ENCODE measurements around the gene ANGPT4.

The ANGPT4 gene

DNA sequence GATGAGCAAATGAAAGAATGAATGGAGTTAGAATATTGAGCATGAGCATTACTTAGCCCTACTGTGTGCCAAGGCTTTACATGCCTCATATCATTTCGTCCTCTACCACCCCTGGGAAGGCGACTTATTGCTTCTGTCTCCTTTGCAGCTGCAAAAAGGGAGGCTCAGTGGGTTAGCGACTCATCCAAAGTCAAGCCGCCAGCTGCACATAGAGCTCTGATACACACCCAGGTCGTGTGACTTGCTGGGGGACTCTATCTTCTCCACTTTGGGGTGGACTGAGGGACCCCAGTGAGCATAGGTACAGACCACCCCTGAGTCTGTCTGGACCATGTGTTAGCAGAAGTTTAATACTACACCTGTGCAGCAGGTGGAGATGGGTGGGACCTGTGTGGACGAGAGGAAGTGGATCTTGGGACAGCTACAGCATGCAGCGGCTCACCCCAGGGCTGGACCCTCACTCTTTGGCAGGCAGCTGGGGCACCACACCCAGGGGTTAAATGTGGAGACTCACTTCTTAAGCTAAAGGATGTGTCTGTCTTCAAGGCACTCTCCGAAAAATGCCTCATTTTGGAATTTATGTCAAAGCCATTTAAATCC lies 36.2 kb upstream of the ANGPT4 start:
- DNase-seq (ENCODE audit: low read depth), result no peak
- no peak overlapping the region for H3K4me3 ChIP-seq (ENCODE audit: control insufficient read depth, low read depth, low read length)
- TF ChIP-seq, protein P1, sequence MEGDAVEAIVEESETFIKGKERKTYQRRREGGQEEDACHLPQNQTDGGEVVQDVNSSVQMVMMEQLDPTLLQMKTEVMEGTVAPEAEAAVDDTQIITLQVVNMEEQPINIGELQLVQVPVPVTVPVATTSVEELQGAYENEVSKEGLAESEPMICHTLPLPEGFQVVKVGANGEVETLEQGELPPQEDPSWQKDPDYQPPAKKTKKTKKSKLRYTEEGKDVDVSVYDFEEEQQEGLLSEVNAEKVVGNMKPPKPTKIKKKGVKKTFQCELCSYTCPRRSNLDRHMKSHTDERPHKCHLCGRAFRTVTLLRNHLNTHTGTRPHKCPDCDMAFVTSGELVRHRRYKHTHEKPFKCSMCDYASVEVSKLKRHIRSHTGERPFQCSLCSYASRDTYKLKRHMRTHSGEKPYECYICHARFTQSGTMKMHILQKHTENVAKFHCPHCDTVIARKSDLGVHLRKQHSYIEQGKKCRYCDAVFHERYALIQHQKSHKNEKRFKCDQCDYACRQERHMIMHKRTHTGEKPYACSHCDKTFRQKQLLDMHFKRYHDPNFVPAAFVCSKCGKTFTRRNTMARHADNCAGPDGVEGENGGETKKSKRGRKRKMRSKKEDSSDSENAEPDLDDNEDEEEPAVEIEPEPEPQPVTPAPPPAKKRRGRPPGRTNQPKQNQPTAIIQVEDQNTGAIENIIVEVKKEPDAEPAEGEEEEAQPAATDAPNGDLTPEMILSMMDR (IDR thresholded peaks at IDR 0.05; ENCODE audit: control insufficient read depth, insufficient read depth, low read depth, low read length, missing control alignments), result no peak

DNA sequence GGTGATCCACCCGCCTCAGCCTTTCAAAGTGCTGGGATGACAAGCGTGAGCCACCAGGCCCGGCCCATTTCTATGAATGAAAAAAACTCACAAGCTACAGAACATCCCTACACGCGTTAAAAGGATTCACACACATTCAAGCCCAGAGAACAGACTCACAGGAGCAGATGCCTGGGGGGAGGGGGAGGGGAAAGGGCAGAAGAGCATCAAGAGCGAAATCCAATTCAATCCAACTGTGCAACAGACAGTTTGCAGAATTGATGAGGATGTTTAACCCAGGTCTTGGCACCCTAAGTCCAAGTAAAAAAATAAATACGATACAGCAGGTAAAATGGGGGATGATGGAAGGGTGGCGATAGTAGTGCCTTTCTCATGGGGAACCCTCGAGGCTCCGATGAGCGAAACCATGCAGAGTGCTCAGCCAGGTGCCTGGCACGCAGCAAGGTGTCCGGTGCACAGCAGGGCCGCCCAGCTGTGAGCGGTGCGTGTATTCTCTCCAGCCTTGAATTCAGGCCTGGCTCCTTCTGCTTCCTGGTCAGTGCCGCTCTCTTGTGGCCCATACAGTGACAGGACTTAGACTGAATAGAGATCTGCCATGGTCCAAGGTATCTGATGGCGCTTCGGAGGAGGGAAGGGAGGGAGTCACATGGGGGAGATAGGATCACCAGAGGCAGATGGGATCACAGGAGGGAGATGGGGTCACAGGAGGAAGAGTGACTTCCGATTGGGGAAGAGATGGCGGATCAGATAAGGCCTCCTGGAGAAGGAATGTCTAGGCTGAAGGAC lies 35.4 kb upstream of the ANGPT4 start:
- DNase-seq (ENCODE audit: low read depth), result no peak
- TF ChIP-seq, protein P1 (IDR thresholded peaks at IDR 0.05; ENCODE audit: control insufficient read depth, insufficient read depth, low read depth, low read length, missing control alignments), result no peak
- H3K4me3 ChIP-seq (ENCODE audit: control insufficient read depth, low read depth, low read length), result no peak overlapping the region

DNA sequence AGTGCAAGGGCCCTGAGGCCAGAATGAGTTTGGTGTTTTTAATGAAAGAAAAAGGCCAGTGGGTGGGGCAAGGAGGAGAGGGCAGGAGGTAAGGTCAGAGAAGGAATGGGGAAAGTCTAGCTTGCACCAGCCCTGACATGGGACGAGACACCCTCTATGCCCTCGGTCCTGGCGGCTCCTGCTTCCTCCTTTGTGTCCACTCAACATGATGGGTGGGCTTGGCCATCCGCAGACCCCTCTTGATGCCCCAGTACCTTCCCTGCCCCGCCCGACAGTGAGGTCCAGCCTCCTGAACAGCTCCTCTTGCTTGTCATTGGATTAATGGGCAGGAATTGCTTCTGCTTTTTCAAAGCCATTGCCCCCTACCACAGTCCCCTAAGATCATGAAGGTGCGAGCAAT lies 33.6 kb upstream of the ANGPT4 start:
- TF ChIP-seq, protein P1 (IDR thresholded peaks at IDR 0.05; ENCODE audit: control insufficient read depth, insufficient read depth, low read depth, low read length, missing control alignments), result no peak
- no peak overlapping the region for H3K4me3 ChIP-seq (ENCODE audit: control insufficient read depth, low read depth, low read length)
- no peak for DNase-seq (ENCODE audit: low read depth)

DNA sequence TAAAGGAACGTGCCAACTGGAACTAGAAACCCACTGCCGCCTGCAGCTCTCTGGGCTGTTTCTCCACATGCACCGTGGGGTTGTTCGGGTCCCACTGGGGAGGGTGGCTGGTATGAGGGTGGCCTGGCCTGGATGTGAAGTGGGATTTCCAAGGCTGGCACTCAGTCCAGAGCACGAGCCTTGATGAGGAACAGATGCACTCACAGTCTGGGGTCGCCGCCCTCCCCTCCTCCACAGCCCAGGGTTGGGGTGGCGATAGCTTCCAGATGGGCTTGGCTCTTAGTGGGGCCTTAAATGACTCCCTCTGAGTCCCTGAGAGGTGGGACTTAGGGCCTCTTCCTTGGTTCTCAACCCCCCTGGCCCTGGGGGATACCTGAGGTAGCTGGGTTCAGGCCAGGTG lies 30.7 kb upstream of the ANGPT4 start:
- no peak for DNase-seq (ENCODE audit: low read depth)
- TF ChIP-seq, protein P1 (IDR thresholded peaks at IDR 0.05; ENCODE audit: control insufficient read depth, insufficient read depth, low read depth, low read length, missing control alignments), result no peak
- no peak overlapping the region for H3K4me3 ChIP-seq (ENCODE audit: control insufficient read depth, low read depth, low read length)

DNA sequence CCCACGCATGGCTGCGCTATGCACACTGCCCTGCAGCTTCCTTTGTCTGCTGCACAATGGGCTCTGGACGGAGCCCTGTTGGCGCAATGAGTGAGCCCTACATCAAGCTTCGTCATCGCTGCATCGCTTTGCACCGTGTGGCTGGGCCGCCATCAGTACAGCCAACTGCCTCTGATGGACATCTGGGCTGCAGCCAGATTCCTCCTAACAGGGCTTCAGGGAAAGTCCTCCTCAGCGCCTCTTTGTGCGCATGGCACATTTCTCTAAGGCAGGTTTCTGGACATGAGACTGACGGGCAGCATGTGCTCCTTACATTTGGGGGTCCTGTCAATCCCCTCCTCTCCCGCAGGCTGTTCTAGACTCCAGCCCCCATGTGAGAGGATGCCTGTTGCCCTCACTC lies 29.7 kb upstream of the ANGPT4 start:
- DNase-seq (ENCODE audit: low read depth), result no peak
- TF ChIP-seq, protein P1 (IDR thresholded peaks at IDR 0.05; ENCODE audit: control insufficient read depth, insufficient read depth, low read depth, low read length, missing control alignments), result no peak
- H3K4me3 ChIP-seq (ENCODE audit: control insufficient read depth, low read depth, low read length), result no peak overlapping the region

DNA sequence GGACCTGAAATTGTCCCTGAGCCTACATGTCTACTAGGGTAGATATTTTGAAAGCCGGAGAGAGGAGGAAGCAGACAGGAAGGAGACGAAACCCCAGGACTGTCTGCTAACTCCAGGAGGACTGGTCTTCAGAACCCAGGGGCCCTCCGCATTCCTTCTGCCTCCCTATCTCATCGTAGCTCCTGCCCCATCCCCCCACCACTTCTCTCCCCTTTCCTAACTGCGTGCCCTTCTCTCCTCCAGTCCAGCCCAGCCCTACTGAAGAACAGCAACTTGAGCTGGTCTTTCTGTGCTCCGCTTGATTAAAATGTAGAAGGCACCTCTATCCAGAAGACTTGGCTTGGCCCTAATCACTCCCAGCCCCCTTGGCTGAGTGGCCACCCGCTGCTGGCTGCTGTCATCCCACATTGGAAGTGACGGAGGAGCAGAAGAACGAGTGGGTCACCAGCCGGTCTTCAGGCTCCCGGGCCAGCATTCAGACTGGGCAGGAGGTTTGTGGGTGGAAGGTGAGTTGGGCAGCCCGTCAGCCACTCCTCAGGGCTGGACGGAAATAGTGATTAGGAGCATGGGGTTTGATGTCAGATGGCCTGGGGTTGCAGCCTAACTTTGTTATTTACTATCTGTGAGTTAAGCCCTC lies 28.8 kb upstream of the ANGPT4 start:
- TF ChIP-seq, protein P1 (IDR thresholded peaks at IDR 0.05; ENCODE audit: control insufficient read depth, insufficient read depth, low read depth, low read length, missing control alignments), result no peak
- DNase-seq (ENCODE audit: low read depth), result no peak
- H3K4me3 ChIP-seq (ENCODE audit: control insufficient read depth, low read depth, low read length), result no peak overlapping the region

Measured in AG09309 (cell line).